Prostate gland (tissue), 2 donors: ENCODE measurements around the gene TSHZ3.

Source experiments
- POLR2AphosphoS5 ChIP-seq: sonication (generic); formaldehyde crosslinking; IDR thresholded peaks from one replicate; pipeline ENCODE4 v1.6.1; 2017; ENCODE audit warnings: antibody characterized with exemption
- TF ChIP-seq, protein P1 (sequence below), 4 experiments: fragments of 200-600 bp in 2 of 4; fragments of 450-650 bp in 2 of 4; sonication (generic) in 2 of 4; IDR thresholded peaks; 1 replicate in 3 of 4; 2 replicates in 1 of 4; pipeline ENCODE4 v1.5.1; 2016 to 2019; ENCODE audit warnings: antibody characterized with exemption in 4 of 4, mild to moderate bottlenecking in 2 of 4, moderate library complexity in 2 of 4

DNA sequence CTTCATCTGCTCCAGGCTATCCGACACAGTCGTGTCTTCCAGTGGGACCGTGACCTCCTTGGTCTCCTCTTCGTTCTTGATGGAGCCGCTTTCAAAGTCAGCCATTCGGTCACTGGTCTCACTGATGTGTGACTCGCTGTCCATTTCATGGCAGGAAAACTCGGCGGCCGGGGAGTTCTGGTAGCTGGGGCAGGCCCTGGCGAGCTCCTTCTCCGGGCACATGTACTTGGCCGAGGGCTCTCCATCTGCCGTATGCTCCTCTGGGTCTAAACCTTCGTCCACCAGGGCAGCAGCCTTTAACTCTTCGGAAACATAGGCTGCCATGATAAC lies 69.8 kb downstream of the TSHZ3 start:
- TF ChIP-seq, protein P1, sequence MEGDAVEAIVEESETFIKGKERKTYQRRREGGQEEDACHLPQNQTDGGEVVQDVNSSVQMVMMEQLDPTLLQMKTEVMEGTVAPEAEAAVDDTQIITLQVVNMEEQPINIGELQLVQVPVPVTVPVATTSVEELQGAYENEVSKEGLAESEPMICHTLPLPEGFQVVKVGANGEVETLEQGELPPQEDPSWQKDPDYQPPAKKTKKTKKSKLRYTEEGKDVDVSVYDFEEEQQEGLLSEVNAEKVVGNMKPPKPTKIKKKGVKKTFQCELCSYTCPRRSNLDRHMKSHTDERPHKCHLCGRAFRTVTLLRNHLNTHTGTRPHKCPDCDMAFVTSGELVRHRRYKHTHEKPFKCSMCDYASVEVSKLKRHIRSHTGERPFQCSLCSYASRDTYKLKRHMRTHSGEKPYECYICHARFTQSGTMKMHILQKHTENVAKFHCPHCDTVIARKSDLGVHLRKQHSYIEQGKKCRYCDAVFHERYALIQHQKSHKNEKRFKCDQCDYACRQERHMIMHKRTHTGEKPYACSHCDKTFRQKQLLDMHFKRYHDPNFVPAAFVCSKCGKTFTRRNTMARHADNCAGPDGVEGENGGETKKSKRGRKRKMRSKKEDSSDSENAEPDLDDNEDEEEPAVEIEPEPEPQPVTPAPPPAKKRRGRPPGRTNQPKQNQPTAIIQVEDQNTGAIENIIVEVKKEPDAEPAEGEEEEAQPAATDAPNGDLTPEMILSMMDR (IDR thresholded peaks at IDR 0.05): no peak
- no peak for TF ChIP-seq POLR2AphosphoS5
